HG02870 (cell line): ENCODE data around the gene C14orf93.
A peak's percentile ranks its signal among the peaks of the same experiment; 100 is the strongest.

ENCODE experiments used
- ATAC-seq: cut with Tn5 transposase; IDR thresholded peaks from one replicate; pipeline ENCODE4 v1.9.1; 2021; ENCODE audit warnings: mild to moderate bottlenecking, moderate library complexity; ENCODE audit not compliant: unreplicated experiment

C14orf93 gene

DNA sequence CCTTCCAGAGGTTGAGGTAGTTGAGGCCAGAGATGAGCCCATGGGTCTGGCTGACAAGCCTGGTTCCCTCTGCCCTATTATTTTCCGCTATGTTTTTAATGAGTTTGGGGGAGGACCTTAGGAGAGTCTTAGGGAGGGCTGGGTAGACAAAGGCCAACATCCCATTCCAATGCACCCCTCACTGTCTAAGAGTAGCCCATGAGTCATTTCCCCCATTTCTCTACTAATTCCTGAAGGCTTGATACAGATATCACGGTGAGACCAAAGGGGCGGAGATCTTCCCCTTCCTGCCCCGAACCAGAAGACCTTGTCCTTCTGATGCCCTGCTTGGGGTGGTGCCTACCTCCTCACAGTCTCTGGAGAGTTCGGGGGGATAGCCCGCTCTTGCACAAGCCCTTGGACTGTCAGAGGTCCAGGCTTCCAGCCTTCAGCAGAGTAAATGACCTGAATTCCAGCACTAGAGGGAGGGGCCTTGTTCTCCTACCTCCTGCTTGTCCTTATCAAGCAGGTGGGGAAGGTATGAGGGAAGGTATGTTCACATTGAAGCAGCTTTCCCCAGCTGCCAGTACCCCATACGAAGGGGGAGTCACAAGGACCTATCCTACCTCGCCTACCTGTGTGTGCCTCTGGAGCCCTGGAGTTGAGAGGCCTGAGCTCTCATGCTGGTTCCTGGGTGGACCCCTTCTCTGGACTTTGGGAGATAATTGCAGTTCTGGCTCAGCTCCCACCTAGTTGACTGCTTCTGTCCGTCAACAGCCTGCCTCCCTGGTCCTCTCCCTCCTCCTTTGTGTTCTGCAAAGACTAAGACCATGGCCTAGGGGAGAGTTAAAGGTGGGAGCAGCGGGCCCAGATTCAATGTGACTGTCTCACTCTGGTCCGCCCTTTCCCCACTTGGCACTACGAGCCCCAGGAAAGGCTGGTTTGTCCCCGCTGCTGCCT is 35.7 kb upstream of the C14orf93 start:
- no peak for ATAC-seq

- ATAC-seq: no peak
Observed at GRCh38 chr14:23044840-23045239, 34.9 kb upstream of the C14orf93 start.

DNA sequence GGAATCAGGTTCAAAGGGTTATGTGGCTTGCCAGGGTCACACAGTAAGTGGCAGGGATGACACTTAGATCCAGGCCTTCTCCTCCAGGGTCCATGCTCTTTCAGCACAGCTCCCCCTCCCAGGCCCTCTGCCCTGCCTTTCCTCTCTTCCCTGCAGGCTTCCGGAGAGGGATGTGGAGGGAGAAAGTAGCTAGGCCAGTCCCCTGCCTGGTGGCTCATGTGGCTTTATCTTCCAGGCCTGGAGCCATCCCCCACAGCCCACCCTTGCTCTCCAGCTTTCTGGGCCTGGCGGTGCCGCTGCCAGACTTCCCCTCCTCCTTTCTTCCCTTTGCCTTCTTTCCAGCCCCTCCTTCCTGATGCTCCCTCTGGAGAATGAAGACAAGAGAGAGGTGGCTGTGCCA is 33.8 kb upstream of the C14orf93 start:
- ATAC-seq: no peak

DNA sequence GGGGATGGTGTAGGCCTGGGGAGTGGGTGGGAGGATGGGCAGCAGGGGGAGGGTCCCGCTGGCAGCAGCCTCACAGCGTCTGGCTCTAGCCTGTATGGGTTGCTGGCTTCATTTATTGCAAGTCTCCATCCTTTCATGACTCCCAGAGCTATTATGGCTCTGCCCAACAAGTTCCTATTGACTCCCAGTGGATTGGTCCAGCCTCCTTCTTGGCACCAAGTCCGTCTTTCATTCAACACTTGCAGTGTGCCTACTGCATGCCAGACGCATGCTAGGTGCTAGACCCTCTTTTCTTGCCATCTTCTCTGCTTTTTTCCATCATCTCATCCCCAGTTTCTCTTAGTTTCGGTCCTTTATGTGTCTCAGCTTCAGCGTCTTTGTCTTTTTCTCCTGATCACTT is 33.2 kb upstream of the C14orf93 start:
- no peak for ATAC-seq

GRCh38 chr14:23042162-23042965 is 32.4 kb upstream of the C14orf93 start, which contains the start of gene PSMB11:
PSMB11 (plus strand) TSS chr14:23042212; CDS start chr14:23042226, 14 bp downstream.
- no peak for ATAC-seq

DNA sequence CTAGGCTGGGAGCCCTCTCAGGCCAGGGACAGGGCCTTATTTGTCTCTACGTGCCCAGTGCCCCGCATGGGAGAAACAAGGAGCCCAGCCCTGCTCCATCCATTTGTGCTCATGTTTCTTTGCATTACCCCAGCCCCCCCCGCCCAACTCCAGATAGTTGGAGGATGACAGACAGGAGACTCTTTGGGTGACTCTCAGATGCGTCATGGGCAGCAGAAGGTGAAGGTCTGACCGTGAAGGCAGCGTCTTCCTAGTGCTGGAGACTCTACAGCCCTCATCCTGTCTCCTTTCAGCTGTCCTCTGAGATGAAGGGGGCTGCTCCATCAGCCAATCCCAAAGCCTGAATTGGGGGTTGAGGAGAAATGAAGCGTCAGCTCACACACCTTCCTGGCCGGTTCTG is 31.8 kb upstream of the C14orf93 start:
- no peak for ATAC-seq

- ATAC-seq: no peak
Observed at GRCh38 chr14:23040100-23040499, 30.2 kb upstream of the C14orf93 start.

DNA sequence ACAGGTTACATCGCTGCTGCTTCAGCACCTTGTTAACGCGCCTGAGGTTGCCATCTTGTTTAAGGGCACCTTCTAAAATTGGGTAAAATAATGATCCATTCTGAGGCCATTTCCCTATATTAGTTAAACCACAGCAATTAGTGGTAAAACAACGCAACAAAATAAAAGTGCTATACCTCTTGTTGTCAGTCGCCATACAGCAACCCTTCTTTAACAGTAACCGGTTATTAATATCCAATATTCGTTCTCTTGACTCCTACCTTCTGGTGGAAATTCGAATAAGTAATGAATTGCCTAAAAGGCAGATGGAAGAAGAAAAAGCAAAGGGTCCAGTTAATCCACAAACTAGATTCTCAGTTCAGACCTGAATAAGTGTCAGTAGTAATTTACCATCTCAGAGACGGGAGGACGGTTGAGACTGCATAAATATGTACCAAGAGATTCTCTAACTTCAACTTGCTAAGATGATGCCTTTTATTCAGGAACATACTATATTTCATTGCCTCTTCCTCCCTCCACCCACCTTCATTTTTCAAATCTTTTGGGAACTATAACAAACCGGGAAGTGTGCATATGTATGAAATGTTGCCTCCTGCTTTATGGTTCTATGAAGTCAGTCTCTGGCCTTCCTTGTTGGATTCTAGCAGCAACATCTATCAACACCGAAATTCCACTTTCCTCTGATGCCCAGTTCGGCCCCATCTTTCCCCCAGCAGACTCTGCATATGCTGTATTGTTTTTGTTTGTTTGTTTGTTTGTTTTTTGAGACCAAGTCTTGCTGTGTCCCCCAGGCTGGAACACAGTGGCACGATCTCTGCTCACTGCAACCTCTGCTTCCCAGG is 25.6 kb upstream of the C14orf93 start:
- no peak for ATAC-seq

DNA sequence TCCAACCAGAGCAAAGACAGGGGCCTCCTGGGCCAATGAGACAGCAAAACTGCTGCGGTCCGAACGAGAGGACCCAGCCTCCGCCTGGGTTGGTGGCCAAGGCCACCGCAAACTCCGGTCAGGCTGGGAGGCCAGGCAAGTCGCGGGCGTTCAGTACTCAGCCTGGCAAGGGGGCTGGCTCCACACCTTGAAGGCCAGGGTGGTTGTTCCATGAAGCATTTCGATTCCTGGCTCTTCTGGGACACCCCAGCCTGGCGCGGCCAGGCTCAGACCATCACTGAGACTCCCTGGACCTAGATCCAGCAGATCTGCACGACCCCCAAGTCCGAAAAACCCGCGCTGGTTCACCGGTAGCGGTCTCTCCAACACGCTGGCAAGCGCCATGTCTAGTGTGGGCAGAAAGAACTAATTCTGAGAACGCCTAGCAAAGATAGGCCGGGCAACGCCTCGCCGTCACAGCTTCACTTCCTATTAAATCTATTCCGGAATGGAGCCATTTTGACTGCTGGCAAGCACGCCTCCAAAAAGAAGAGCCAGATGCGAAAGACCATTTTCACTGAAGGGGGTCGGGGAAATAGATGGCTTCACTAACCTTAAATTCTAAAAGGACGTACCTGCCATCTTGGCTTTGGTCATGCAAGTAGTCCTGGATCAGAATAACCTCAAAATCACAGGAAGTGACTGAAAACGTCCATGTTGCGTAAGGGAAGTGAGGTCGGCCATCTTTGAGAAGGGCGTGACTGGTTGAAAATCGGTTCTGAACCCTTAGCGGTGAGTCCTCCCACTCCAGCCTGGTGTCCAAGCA is 24.8 kb upstream of the C14orf93 start, which contains the start of gene PSMB5:
Gene PSMB5 (minus strand): TSS at position 403 of the 805 bp plus-strand sequence. CDS start 19 bp downstream, at position 384.
- ATAC-seq: peak; percentile 95

DNA sequence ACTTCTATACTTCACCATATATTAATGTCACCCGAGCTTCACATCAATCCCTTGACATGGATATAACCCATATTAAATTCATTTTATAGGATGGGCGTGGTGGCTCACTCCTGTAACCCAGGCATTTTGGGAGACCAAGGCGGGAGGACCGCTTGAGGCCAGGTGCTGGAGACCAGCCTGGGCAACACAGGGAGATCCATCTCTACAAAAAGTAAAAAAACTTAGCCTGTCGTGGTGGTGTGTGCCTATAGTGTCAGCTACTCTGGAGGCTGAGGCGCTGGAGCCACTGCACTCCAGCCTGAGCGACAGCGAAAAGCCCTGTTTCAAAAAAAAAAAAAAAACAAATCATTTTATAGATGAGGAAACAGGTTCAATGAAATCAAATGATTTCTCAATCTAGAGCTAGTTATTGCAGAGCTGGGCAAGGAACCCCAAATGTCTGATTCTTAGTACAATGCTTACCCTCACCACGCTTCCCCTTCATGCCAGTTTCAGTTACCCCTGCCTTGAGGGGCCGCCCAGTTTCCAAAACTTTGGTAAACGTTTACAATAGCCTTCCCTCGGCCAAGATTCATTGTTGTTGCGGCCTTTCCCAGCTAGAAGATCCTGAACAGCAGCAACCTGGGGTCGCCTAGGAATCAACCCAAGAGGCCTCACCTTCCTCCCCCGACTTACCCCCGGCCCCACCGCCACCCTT is 24.0 kb upstream of the C14orf93 start:
- no peak for ATAC-seq

- no peak for ATAC-seq
Observed at GRCh38 chr14:23033251-23033727, 23.3 kb upstream of the C14orf93 start.

GRCh38 chr14:23030936-23031335 is 21.0 kb upstream of the C14orf93 start:
- no peak for ATAC-seq

- ATAC-seq: no peak
Observed at GRCh38 chr14:23028799-23029198, 18.9 kb upstream of the C14orf93 start.

- ATAC-seq: no peak
Observed at GRCh38 chr14:23025151-23025814, 15.3 kb upstream of the C14orf93 start.

DNA sequence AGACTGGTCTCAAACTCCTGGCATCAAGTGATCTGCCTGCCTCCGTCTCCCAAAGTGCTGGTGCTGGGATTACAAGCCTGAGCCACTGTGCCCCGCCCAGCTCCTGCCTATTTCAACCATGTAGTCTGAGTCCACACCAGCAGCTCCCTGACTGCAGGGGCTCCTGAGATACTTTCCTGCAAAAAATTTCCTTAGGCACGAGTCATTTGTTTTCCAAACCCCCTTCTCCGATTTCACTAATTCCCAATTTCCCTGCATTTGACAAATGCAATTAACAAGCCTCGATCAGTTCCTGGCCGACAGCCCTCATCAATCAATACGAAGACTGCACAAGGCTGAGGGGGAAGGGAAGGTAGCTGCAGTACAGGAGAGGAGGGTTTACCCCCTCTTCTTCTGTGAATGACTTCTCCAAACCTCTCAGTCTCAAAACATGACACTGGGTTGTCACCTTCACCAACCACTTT is 14.7 kb upstream of the C14orf93 start:
- no peak for ATAC-seq

DNA sequence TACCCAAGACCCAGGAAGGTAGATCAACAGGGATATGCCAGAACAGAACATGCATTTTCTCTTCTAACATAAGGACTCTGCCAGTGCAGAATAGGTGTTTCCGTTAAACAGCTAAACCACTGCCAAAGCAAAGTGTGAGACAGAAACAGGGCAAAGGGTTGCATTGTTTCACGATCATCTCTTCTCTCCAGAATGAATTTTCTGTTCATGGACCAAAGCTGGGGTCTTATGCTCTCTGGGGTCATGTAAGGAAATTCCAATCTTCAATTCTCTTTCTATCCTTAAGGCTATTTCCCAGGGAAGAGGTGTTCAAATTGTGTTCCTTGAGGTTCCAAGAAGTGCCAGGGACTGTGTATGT is 13.8 kb upstream of the C14orf93 start:
- ATAC-seq: no peak

GRCh38 chr14:23023022-23023794 is 13.3 kb upstream of the C14orf93 start:
- no peak for ATAC-seq
